ENCODE results near the gene NELFE. TPM values are rescaled to one million over a fixed set of nuclear protein-coding genes. Genes with fewer than 3 reads are reported as not detected.
"Not testable (repeated sequence)": the region's sequence is repeated elsewhere in the genome, so short reads cannot be mapped to it uniquely, and the experiment has no call there.

The NELFE gene
- total RNA-seq, 1 donor from 2014 or later, result 129 TPM

- Mint-ChIP-seq H3K27ac (no peak overlapping the region), H3K4me3 (peak overlapping the region; percentile 7), H3K9me3 (no peaks in the 10 kb centered on the region), H3K27me3 (ENCODE audit: insufficient read depth, low read depth) (peaks cover 4% of the 10 kb centered on the region), H3K36me3 (no peaks in the 10 kb centered on the region), H3K4me1 (peaks cover 10% of the 10 kb centered on the region)
- DNase-seq (ENCODE audit: low spot score), result no peak
- Histone ChIP-seq H3K27me3 (no peaks in the 10 kb centered on the region), H3K9ac (no peak overlapping the region), H3K4me2 (no peak overlapping the region), H3K9me3 (ENCODE audit: low read depth) (no peaks in the 10 kb centered on the region), H3K4me3 (no peak overlapping the region), H3K27ac (no peak overlapping the region), H2AFZ (replicated peaks) (no peak overlapping the region), H4K20me1 (ENCODE audit: low read depth) (no peaks in the 10 kb centered on the region), H3K79me2 (ENCODE audit: low read depth) (no peaks in the 10 kb centered on the region), H3K36me3 (no peaks in the 10 kb centered on the region), H3F3A (ENCODE audit: low read depth) (peaks cover 4% of the 10 kb centered on the region), H3K4me1 (peaks cover 3% of the 10 kb centered on the region)
- TF ChIP-seq EZH2phosphoT487 (IDR thresholded peaks at IDR 0.05) (no peak), EZH2 (IDR thresholded peaks at IDR 0.05) (no peak)
- TF ChIP-seq, protein P1, sequence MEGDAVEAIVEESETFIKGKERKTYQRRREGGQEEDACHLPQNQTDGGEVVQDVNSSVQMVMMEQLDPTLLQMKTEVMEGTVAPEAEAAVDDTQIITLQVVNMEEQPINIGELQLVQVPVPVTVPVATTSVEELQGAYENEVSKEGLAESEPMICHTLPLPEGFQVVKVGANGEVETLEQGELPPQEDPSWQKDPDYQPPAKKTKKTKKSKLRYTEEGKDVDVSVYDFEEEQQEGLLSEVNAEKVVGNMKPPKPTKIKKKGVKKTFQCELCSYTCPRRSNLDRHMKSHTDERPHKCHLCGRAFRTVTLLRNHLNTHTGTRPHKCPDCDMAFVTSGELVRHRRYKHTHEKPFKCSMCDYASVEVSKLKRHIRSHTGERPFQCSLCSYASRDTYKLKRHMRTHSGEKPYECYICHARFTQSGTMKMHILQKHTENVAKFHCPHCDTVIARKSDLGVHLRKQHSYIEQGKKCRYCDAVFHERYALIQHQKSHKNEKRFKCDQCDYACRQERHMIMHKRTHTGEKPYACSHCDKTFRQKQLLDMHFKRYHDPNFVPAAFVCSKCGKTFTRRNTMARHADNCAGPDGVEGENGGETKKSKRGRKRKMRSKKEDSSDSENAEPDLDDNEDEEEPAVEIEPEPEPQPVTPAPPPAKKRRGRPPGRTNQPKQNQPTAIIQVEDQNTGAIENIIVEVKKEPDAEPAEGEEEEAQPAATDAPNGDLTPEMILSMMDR (IDR thresholded peaks at IDR 0.05), result no peak
These were observed 46.8 kb downstream of the NELFE start for GRCh38 chr6:31911826-31912585.

GRCh38 chr6:31909298-31909697, 49.5 kb downstream of the NELFE start:
- not testable (repeated sequence) for H3K79me2 ChIP-seq (ENCODE audit: low read depth); DNase-seq (ENCODE audit: low spot score); H3K9me3 Mint-ChIP-seq; H3K4me2 ChIP-seq; H4K20me1 ChIP-seq (ENCODE audit: low read depth); H3K36me3 ChIP-seq; H3K27ac Mint-ChIP-seq; H3K4me3 ChIP-seq; H3K4me3 Mint-ChIP-seq; H3K27me3 Mint-ChIP-seq (ENCODE audit: insufficient read depth, low read depth); H3K9ac ChIP-seq; H2AFZ ChIP-seq (replicated peaks); H3K27ac ChIP-seq; H3K9me3 ChIP-seq (ENCODE audit: low read depth); H3K27me3 ChIP-seq; H3K36me3 Mint-ChIP-seq
- H3K4me1 Mint-ChIP-seq, result peaks cover 17% of the 10 kb centered on the region
- H3K4me1 ChIP-seq, result peaks cover 20% of the 10 kb centered on the region
- H3F3A ChIP-seq (ENCODE audit: low read depth), result peaks cover 17% of the 10 kb centered on the region

- no peak overlapping the region for H3K27ac ChIP-seq
- no peaks in the 10 kb centered on the region for H4K20me1 ChIP-seq (ENCODE audit: low read depth)
- H3K4me3 ChIP-seq, result no peak overlapping the region
- H3K36me3 Mint-ChIP-seq, result no peaks in the 10 kb centered on the region
- no peaks in the 10 kb centered on the region for H3K9me3 ChIP-seq (ENCODE audit: low read depth)
- H2AFZ ChIP-seq (replicated peaks), result no peak overlapping the region
- no peaks in the 10 kb centered on the region for H3K27me3 ChIP-seq
- no peak overlapping the region for H3K9ac ChIP-seq
- peaks cover 6% of the 10 kb centered on the region for H3K27me3 Mint-ChIP-seq (ENCODE audit: insufficient read depth, low read depth)
- H3K4me3 Mint-ChIP-seq, result no peak overlapping the region
- peaks cover 17% of the 10 kb centered on the region for H3K4me1 Mint-ChIP-seq
- no peaks in the 10 kb centered on the region for H3K9me3 Mint-ChIP-seq
- H3F3A ChIP-seq (ENCODE audit: low read depth), result peaks cover 17% of the 10 kb centered on the region
- TF ChIP-seq, protein P1 (IDR thresholded peaks at IDR 0.05), result no peak
- TF ChIP-seq EZH2 (IDR thresholded peaks at IDR 0.05) (no peak), EZH2phosphoT487 (IDR thresholded peaks at IDR 0.05) (no peak)
- no peak overlapping the region for H3K27ac Mint-ChIP-seq
- H3K4me1 ChIP-seq, result peaks cover 20% of the 10 kb centered on the region
- no peaks in the 10 kb centered on the region for H3K36me3 ChIP-seq
- no peak overlapping the region for H3K4me2 ChIP-seq
- no peak for DNase-seq (ENCODE audit: low spot score)
- H3K79me2 ChIP-seq (ENCODE audit: low read depth), result no peaks in the 10 kb centered on the region
These were observed 50.0 kb downstream of the NELFE start for GRCh38 chr6:31908791-31909190.

- H3K9ac ChIP-seq; H3K4me2 ChIP-seq; H3K9me3 Mint-ChIP-seq; H3K27me3 Mint-ChIP-seq (ENCODE audit: insufficient read depth, low read depth); H3K79me2 ChIP-seq (ENCODE audit: low read depth); H3K4me3 ChIP-seq; H2AFZ ChIP-seq (replicated peaks); H3K36me3 ChIP-seq; H3K27ac ChIP-seq; H3K27ac Mint-ChIP-seq; H3K4me3 Mint-ChIP-seq; H4K20me1 ChIP-seq (ENCODE audit: low read depth); DNase-seq (ENCODE audit: low spot score); H3K9me3 ChIP-seq (ENCODE audit: low read depth); H3K27me3 ChIP-seq; H3K36me3 Mint-ChIP-seq: not testable (repeated sequence)
- Histone ChIP-seq H3F3A (ENCODE audit: low read depth) (peaks cover 17% of the 10 kb centered on the region), H3K4me1 (peaks cover 20% of the 10 kb centered on the region)
- peaks cover 17% of the 10 kb centered on the region for H3K4me1 Mint-ChIP-seq
These were observed 50.5 kb downstream of the NELFE start for GRCh38 chr6:31908255-31908654.

Data from neural progenitor cell (in vitro differentiated cells).